Stimulated activated CD8-positive, alpha-beta memory T cell treated with anti-CD3 and anti-CD28 coated beads, Interleukin-2, amount 100 ng/mL, for 48 hours (primary cell): ENCODE results near the gene RNFT2.
A peak's percentile ranks its signal among the peaks of the same experiment; 100 is the strongest.
"Not testable (repeated sequence)": the region's sequence is repeated elsewhere in the genome, so short reads cannot be mapped to it uniquely, and the experiment has no call there.

Source experiments
- DNase-seq, 2 donors: peaks; one replicate each; pipeline ENCODE4 v3.0.0-alpha.2; 2020; ENCODE audit warnings: low read depth in 2 of 2

RNFT2 gene

DNA sequence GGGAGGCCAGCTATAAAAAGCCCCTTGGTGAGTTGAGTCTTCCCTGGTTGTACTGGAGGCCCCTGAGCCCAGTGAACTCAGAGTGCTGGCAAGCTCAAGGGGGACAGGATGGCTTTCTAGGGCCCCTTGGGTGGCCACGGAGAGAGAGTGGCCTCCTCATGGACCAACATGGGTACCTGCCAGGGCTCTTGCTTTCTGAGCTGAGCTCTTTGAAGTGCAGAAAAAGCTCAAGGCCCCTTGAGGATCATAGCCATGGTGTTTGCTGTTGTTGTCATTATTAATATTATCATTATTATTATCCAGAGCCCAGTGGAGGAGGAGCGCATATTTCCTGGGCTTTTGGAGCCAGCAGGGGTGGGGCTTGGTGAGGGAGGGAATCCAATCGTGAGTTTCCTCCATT, 6.7 kb downstream of the RNFT2 start:
- DNase-seq, result no peak

DNA sequence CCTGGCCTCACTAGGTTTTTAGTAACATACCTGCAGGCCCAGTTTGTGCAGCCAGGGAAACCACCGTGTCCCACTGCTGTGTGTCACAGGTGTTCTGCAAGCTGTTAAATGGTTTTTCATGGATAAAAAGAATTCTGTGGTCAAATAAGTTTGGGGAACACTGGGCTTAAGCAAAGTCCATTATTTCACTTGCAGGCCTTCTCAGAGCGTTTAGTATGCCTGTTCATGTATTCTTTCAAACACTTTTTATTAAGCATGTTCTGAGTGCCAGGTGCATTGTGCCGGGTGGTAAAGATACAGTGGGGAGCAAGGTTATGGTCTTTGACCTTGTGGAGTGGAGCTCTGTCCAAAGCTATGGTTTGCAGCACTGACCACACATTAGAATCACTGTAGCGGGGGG, 7.4 kb downstream of the RNFT2 start:
- DNase-seq, result no peak

DNA sequence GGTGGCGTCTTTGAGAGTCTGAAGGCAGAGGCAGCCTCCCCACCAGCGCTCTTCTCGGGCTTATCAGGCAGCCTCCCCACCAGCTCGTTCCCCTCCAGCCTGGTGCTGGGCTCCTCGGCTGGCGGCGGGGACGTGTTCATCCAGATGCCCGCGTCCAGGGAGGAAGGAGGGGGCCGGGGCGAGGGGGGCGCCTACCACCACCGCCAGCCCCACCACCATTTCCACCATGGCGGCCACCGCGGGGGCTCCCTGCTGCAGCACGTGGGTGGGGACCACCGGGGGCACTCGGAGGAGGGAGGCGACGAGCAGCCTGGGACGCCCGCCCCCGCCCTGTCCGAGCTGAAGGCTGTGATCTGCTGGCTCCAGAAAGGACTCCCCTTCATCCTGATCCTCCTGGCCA, 11.8 kb downstream of the RNFT2 start:
- no peak for DNase-seq

DNA sequence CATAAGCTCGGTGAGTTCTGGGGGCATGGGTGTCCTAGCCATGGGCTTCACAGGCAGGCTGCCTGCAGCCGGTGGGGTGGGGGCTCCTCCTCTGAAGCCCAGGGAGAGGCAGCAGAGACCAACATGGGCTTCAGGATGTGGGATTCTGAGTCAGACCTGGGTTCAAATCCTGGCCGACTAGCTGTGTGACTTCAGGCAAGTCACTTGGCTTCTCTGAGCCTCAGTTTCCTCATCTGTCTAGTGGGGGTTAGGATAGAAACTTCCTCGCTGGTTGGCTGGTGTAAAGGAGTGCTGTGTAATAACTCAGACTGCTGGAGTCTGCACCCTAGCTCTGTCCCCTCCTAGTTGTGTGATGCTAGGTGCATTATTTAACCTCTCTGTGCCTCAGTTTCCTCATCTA, 12.2 kb downstream of the RNFT2 start:
- no peak for DNase-seq

DNA sequence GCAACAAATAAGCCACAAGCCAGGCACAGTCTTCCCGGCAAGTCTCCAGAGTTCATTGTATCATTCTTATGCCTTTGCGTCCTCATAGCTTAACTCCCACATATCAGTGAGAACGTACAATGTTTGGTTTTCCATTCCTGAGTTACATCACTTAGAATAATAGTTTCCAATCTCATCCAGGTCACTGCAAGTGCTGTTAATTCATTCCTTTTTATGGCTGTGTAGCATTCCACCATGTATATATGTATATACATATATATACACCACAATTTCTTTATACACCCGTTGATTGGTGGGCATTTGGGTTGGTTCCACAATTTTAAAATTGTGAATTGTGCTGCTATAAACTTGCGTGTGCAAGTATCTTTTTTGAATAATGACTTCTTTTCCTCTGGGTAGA, 16.0 kb downstream of the RNFT2 start:
- DNase-seq, result not testable (repeated sequence)

DNA sequence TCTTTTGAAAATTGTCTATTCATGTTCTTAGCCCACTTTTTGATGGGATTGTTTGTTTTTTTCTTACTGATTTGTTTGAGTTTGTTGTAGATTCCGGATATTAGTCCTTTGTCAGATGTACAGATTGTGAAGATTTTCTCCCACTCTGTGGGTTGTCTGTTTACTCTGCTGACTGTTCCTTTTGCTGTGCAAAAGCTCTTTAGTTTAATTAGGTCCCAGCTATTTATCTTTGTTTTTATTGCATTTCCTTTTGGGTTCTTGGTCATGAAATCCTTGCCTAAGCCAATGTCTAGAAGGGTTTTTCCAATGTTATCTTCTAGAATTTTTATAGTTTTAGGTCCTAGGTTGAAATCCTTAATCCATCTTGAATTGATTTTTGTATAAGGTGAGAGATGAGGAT, 16.7 kb downstream of the RNFT2 start:
- not testable (repeated sequence) for DNase-seq

DNA sequence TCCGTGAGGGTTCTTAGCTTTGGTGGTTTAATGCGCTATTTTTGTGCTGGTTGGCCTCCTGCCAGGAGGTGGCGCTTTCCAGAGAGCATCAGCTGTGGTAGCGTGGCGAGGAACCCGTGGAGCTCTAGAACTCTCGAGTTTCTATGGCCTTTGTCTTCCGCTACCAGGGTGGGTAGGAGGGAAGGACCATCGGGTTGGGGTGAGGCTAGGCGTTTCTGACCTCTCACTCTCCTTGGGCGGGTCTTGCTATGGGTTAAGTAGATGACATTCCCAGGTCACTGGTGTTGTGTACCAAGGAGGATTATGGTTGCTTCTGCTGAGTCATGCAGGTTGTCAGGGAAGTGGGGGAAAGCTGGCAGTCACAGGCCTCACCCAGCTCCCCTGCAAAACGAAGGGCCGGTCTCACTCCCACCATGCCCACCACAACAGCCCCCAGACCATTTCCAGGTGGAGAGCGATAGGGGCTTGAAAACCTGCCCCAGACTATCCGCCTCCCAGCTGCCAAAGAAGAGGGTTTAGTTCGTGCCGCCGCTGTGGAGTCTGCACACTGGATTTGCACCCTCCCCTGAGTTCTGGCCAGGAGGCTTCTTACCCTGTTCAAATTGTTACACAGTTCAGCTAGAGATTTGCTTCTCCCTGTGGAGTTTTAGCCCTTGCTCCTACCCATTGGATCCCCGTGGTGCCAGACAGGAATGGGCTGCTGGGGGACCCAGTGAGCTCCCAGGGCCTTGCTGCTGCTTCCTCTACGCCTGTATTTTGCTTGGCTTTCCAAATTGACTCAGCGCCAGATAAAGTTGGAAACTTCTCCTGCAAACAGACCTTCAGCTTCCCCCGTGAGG, 21.9 kb downstream of the RNFT2 start:
- DNase-seq, result peak; percentile 4 to 7

DNA sequence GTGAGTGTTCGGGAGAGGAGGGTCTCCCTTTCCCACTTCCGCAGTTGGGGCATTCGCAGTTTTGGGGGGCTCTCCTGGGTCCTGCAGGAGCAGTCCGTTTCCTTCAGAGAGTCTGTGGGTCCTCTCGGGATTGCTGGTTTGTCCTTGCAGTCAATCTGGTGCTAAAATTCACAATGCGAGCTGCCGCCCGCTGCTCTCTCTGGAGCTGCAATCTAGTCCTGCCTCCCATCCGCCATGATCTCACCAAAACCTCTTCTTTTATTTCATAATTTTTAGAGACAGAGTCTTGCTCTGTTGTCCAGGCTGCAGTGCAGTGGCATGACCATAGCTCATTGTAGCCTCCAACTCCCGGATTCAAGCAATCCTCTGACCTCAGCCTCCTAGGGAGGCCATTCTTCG, 22.5 kb downstream of the RNFT2 start:
- no peak for DNase-seq

DNA sequence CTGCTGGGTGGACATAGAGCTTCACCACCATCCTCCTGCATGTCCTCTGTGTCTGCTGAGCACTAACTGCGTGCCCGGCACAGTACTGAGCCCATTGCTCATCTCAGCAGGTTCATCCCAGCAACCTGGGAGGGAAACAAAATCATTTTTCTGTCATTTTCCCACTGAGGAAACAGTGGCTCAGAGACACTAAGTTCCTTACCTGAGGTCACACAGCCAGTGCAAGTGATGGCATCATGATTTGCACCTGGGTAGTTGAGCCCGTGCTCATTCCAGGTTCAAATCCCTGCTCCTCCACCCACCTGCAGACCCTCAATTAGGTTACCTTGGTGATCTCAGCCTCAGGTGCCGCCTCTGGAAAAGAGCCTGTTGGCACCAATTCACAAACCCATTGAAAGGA, 23.4 kb downstream of the RNFT2 start:
- DNase-seq, result no peak

DNA sequence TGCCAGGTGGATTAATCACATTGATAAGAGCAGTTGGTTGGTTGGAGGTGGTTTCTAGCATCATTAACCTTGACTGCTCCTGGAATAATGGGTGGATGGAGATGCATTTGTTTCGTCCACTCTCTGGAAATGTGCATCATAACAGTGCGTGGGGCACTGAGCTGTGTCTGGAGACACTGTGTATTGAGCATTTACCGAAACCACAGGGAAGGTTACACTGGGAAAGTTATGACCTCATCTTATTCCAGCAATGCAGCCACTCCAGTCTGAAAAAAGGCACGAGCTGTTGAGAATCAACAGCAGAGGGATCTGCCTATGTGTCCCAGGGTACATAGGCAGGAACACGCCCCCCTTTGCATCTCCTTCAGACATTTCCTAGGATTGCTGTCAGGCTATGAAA, 27.2 kb downstream of the RNFT2 start:
- DNase-seq, result no peak

DNA sequence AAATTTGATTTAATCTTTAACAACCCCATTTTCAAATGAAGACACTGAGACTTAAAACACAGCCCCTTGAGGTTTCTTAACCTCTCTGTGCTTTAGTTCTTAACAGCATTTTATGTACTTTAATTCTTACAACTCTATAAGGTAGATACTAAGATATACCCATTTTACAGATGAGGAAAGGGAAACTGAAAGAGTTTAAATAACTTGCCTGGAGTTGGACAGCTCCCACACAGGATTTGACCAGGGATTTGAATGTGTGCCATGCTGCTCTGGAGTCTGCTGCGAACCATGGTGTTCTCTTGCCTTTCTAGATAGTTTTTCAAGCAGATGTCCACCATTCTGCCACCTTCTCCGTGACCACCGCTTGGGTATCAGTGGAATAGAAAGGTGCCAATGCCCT, 28.2 kb downstream of the RNFT2 start:
- no peak for DNase-seq

DNA sequence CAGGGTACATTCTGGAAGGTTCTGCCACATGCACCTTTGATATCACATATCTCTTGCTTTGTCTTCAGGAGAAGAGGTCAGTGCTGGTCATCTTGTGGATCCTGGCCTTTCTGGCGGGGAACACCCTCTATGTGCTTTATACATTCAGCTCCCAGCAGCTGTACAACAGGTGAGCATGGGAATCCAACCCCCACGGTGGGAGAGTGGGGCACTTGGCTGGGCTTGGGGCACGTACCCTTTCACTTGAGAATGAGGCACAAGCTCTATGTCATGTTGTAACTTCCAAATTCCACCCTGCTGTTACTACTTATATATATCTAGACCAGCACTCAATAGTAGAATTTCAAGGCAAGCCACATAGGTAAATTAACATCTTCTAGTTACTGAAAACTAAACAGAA, 28.6 kb downstream of the RNFT2 start:
- DNase-seq, result no peak

DNA sequence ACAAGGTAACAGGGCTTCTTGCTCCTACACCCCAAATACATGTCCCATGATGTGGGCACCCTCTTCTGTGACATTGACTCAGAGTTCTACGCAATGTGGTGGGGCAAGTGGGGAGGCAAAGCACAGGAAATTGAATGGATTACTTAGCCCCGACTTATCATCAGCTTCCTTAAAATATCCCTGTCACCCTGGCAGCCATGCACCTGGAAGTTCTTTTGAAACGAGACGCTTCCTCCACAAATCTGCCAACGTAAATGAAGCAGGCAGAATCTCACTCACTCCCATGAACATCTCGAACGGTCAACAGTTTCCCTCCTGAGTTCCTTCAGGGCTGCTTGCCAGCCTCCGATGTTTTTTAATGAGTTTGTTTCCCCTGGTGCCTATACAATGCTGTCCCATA, 33.5 kb downstream of the RNFT2 start:
- DNase-seq, result no peak

DNA sequence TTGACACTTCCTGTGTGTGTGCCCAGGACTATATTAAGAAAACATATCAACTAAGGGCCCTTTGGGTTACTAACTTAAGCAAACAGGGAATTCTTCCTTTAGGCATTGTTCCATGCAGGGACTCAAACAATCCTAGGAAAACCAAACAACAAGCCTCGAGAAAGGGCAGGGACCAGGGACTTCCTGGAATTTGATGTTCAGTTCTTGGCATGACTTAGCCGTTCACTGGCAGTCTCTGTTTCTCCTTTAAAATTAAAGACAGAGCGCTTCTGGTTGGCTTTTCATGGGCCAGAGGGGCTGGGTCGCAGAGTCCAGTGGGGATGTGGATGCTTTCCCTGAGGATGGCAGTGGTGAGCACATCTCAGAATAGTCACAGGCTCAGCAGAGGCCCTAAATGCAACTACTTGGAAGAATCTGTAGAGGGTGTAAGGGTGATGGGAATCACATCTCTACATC, 35.2 kb downstream of the RNFT2 start:
- DNase-seq, result no peak

DNA sequence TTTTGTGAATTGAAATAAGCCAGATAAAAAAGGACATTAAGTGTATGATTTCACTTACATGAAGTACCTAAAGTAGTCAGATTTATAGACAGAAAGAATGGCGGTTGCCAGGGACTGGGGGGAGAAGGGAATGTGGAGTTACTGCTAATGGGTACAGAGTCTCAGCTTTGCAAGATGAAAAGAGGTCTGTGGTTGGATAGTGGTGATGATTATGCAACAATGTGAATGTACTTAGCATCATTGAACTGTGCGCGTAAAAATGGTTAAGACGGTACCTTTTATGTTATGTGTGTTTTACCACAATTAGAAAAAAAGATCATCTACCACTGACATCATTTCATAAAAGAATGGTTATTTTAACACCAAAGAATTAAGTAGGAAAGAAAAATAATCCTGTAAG, 35.9 kb downstream of the RNFT2 start:
- no peak for DNase-seq

DNA sequence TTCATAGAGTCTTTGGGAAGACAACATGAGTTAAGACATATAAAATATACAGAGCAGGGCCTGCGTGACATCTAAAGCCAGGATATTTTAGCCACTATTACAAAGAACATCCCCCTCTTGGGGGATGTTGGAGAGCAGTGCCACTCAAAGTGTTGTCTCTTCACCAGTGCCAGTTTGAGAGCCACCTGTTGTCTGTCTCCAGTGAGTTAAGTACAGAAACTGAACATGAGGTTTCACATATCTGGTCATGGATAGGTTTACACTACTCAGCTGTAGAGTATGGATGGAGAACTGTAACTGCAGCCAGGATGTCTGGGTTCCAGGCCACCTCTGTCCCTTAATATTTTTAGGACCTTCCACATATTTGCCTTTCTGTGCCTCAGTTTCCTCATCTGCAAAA, 39.1 kb downstream of the RNFT2 start:
- DNase-seq, result no peak

DNA sequence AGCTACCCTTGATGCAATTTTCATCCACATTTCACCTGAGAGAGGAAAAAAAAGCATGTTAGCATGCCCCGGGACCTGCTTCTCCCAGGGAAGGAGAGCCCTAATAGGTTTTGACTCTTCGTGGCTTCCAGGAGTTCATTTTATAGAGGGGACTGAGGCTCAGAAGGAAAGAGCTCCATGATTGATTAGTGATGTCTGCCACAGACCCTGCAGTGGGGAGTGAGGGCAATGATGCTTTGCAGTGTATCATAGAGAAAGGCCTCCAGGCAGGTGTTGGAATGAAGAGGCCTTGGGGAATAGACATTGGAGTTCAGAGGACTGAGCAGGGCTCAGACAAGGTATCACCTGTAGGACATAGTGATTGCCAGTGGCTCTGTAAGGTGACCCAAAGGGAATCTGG, 41.5 kb downstream of the RNFT2 start:
- DNase-seq, result no peak

DNA sequence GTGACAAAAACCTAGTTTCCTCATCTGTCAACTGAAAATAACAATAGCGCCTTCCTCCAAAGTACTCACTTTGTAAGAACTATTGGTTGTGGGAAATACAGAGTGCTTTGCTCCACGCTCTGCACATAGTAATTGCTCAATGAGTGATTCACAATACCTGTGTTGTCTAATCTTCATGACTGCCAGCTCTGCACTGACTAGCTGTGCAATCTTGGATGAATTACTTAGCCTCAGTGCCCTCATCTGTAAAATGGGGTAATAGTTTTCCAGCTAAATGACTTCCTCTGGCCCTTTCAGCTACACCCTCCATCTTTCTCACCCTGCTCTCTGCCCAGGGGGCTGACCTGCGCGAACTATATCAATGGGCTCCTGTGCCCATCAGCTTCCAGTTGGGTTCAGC, 42.8 kb downstream of the RNFT2 start:
- no peak for DNase-seq

DNA sequence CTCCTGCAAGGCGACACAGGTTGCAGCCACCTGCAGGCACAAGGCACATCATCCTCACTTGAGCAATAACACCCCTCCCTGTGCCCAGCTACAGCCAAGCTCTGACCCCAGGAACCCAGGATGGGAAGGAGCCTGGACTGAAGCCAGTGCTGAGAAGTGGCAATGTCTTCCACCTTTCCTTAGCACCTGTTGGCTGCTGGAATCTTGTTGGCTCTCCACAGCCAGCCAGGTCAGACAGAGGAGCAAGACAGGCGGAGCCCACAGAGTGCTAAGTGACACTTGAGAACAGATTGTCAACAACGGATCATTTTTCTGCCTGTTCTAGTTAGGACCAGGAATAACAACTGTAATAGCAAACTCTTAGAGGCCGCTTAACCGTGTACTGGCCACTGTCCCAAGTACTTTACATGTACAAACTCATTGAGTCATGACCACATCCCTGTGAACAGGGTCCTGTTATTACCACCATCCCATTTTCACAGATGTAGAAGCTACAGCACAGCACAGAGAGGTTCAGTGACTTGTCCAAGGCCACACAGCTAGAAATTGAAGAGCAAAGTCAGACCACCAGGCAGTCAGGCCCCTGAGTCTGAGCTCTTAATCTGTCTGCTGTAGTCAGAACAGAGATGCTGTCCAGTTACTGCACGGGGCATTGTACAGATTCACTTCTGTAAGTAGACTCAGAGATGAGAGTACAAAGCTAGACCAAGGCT, 45.6 kb downstream of the RNFT2 start:
- DNase-seq, result no peak

DNA sequence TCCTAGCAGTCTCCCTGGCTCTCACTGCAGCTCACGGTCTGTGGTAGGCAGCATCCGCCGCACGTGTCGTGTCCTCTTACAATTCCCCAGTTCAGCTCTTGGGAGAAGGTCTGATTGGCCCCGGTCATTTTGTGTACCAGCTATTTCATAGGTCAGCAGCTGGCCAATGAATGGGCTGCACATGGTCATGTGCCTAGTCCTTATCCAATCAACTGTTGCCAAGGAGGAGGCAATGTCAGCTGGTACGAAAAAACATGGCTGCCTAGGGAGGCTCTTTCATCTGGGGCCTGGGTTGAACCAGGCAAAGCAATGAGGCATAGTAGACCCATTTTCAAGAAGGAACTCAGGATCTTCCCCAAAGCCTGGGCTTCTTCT, 46.1 kb downstream of the RNFT2 start:
- no peak for DNase-seq

DNA sequence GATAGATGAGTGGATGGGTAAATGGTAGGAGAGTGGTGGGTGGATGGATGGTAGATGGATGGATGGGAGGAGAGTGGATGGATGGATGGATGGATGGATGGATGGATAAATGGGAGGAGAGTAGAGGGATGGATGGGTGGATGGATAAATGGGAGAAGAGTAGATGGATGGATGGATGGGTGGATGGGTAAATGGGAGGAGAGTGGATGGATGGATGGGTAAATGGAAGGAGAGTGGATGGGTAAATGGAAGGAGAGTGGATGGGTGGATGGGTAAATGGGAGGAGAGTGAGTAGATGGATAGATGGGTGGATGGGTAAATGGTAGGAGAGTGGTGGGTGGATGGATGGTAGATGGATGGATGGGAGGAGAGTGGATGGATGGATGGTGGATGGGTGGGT, 51.4 kb downstream of the RNFT2 start:
- not testable (repeated sequence) for DNase-seq

DNA sequence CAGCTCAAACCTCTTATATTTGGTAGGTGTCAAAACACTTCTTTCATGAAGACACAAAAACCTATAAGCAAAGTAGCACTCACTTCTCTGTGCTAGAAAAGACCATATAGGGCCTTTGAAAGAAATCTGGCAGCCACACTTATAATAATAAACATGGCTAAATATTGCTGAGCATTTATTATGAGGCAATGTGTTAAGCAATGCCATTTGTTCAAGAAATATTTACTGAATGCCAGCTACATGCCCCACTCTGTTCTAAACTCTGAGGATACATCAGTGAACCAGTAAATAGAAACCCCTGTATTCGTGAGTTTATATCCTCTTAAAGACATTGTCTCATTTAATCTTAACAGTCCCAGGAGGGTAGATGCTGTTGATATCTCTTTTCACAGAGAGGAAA, 52.0 kb downstream of the RNFT2 start:
- DNase-seq, result no peak

DNA sequence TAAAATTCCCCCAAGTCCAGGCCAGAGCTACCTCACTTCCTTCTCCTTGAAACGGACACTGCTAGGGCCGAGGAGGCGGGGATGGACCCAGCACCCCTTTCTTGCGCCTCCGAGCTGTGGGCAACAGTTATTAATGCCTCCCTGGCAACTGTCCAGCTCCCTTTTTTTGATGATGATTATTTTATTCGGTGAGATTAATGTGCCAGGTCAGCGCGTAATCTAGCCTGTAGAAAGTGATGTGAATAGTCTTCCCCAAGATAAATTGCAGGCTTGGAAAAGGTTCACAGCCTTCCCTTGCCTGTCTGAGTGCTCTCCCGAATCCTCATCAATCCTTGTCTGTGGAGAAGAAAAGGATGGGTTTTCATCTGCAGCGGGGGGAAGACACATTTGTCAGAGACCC, 54.3 kb downstream of the RNFT2 start:
- no peak for DNase-seq
